NT2/D1 (cell line): Measurements from ENCODE around the gene TSPAN31.

Experiments used
- SUZ12 ChIP-seq: IDR thresholded peaks from 2 replicates; pipeline ENCODE4 v1.6.1; 2011; ENCODE audit not compliant: insufficient read length, insufficient read depth; ENCODE audit errors: extremely low read depth
- YY1 ChIP-seq: IDR thresholded peaks from 2 replicates; pipeline ENCODE4 v1.6.1; 2011; ENCODE audit not compliant: insufficient read length, insufficient read depth
- ZNF274 ChIP-seq: IDR thresholded peaks from 2 replicates; pipeline ENCODE4 v1.6.1; 2011; ENCODE audit warnings: mild to moderate bottlenecking, low read depth, low read length

- TF ChIP-seq ZNF274 (no peak), YY1 (no peak), SUZ12 (no peak)
These were observed 21.2 kb upstream of the TSPAN31 start for GRCh38 chr12:57723630-57723962.
